DOHH2 (cell line): ENCODE data around the gene MEGF8.

ENCODE experiments used
- EZH2phosphoT487 ChIP-seq: fragments of 200-600 bp; sonication (generic); IDR thresholded peaks from 2 replicates; pipeline ENCODE4 v1.6.1; 2017; ENCODE audit warnings: borderline replicate concordance, mild to moderate bottlenecking, antibody characterized with exemption, low read length, moderate library complexity, mixed read lengths
- TF ChIP-seq, protein P1 (sequence below): fragments of 200-600 bp; sonication (generic); IDR thresholded peaks from one replicate; pipeline ENCODE4 v1.5.1; 2014; ENCODE audit warnings: antibody characterized with exemption, mild to moderate bottlenecking, low read depth, low read length; ENCODE audit not compliant: poor library complexity, severe bottlenecking

DNA sequence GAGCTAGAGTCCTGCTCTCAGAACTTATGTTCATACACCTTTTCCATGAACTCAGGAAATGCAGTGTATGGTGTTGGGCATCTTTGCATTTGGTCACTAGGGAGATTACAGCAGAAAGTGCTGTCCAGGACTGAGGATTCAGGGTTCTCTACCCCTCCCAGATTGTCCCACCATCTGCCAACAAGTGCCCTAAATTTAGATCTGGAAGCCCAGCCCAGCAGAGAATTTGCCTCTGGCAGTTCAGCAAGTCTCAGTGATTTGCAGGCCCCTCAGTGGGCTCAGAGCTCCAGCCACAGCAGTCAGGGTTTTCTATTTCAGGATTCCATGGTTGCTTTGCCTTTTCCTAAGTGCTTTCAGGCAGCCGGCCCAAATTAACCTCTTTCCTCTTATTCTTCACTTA, 41.2 kb downstream of the MEGF8 start:
- TF ChIP-seq, protein P1, sequence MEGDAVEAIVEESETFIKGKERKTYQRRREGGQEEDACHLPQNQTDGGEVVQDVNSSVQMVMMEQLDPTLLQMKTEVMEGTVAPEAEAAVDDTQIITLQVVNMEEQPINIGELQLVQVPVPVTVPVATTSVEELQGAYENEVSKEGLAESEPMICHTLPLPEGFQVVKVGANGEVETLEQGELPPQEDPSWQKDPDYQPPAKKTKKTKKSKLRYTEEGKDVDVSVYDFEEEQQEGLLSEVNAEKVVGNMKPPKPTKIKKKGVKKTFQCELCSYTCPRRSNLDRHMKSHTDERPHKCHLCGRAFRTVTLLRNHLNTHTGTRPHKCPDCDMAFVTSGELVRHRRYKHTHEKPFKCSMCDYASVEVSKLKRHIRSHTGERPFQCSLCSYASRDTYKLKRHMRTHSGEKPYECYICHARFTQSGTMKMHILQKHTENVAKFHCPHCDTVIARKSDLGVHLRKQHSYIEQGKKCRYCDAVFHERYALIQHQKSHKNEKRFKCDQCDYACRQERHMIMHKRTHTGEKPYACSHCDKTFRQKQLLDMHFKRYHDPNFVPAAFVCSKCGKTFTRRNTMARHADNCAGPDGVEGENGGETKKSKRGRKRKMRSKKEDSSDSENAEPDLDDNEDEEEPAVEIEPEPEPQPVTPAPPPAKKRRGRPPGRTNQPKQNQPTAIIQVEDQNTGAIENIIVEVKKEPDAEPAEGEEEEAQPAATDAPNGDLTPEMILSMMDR: no peak
- no peak for TF ChIP-seq EZH2phosphoT487
